ENCODE measurements around the gene C1GALT1C1L.
A peak's percentile ranks its signal among the peaks of the same experiment; 100 is the strongest.

C1GALT1C1L gene

DNA sequence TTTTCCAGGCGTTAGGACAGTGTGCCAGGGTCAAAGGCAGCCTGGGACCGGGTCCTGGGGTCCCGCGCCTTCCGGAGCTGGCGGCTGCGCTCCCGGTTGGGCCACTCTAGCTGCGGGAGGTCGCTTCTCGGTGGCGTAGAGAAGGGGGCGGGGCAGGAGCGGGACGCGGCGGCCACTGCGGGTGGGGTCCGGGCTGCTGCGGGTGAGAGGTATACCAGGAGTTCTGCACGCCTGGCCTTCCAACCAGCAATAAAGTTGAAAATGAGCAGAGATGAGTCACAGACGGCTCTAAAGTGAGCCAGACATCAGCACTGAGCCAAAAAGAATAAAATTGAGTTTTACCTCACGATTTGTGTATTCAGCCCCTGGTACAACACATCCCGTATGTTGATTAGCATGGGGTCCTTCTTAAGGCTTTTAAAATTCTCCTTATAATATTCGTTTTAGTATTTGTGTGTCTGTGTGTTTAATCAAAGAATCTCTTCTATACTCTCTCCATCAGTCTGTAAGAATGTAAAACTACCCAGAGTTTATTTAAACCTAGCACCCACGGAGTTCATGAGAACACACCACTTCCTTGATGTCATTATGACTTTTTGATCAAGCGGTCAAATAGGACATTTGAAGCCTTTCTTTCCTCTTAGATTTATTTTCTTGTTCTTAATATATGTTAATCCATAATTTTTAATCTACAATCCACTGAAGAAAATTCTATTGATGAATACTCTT is at the start of gene C1GALT1C1L:
TSS of gene C1GALT1C1L (minus strand) at position 108 of the 729 bp plus-strand sequence. CDS start at position 1, 107 bp downstream.
- Mint-ChIP-seq H3K36me3 (ENCODE audit: low read depth) (no peaks in the 10 kb centered on the region), H3K4me1 (ENCODE audit: low read depth) (peaks cover 5% of the 10 kb centered on the region), H3K27ac (no peak within 1 kb of the TSS), H3K9me3 (peaks cover 6% of the 10 kb centered on the region), H3K27me3 (ENCODE audit: low read depth) (peaks cover 39% of the 10 kb centered on the region), H3K4me3 (peak within 1 kb of the TSS; percentile 58)

DNA sequence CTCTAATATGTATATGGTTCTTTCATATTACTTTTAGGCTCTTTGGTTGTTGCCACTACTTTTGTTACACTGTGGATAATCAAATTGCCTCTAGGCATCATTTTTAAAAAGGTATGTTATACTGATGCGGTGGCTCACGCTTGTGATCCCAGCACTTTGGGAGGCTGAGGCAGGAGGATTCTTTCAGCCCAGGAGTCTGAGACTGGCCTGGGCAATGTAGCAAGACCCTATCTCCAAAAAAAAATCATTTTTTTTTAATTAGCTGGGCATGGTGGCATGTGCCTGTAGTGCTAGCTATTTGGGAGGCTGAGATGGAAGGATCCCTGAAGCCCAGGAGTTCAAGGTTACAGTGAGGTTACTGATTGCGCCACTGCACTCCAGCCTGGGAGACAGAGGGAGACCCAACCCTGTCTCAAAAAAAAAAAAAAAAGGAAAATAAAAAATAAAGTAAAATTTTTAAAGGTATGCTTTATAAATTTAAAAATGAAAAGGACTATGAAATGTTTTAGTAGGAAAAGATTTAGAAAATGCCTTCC is 49.5 kb upstream of the C1GALT1C1L start:
- H3K27ac Mint-ChIP-seq, result no peak overlapping the region
- peaks cover 7% of the 10 kb centered on the region for H3K27me3 Mint-ChIP-seq (ENCODE audit: low read depth)
- no peaks in the 10 kb centered on the region for H3K9me3 Mint-ChIP-seq
- no peaks in the 10 kb centered on the region for H3K4me1 Mint-ChIP-seq (ENCODE audit: low read depth)
- H3K36me3 Mint-ChIP-seq (ENCODE audit: low read depth), result no peaks in the 10 kb centered on the region
- H3K4me3 Mint-ChIP-seq, result no peak overlapping the region

GRCh38 chr2:43724728-43725526 is 48.7 kb upstream of the C1GALT1C1L start:
- H3K27me3 Mint-ChIP-seq (ENCODE audit: low read depth), result peaks cover 7% of the 10 kb centered on the region
- no peak overlapping the region for H3K27ac Mint-ChIP-seq
- no peaks in the 10 kb centered on the region for H3K9me3 Mint-ChIP-seq

DNA sequence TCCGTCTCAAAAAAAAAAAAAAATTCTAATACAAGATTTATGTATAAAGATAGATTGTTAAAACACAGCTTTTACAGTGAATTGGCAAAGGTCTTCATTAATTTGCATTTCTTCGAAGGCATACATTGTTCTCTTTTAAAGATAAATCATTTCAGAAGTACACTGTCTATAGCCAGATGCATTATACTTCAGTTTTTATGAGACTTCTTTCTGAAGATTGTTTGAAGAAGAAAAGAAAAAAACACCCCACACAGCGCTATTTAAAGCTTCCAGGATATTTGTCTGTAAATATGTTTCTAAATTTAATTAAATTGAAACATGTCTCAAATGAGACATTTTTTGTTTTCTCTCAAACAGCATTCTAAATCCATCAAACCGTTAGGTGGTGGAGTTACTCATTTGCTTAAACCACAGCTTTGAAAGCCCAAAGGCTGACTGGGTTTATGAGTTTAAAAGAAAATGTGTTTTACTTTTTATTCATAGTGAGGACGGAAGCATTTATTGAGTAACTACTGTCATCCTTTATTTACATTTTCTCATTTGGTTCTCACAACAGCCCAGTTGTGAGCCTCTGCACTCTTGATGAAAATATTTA is 42.4 kb upstream of the C1GALT1C1L start:
- Mint-ChIP-seq H3K4me1 (ENCODE audit: low read depth) (peaks cover 2% of the 10 kb centered on the region), H3K27me3 (ENCODE audit: low read depth) (peaks cover 3% of the 10 kb centered on the region), H3K4me3 (no peak overlapping the region), H3K27ac (no peak overlapping the region), H3K9me3 (no peaks in the 10 kb centered on the region), H3K36me3 (ENCODE audit: low read depth) (no peaks in the 10 kb centered on the region)

More at GRCh38 chr2:43724728-43725526, 48.7 kb upstream of the C1GALT1C1L start:
- Mint-ChIP-seq H3K36me3 (ENCODE audit: low read depth) (no peaks in the 10 kb centered on the region), H3K4me3 (no peak overlapping the region), H3K4me1 (ENCODE audit: low read depth) (no peaks in the 10 kb centered on the region)

DNA sequence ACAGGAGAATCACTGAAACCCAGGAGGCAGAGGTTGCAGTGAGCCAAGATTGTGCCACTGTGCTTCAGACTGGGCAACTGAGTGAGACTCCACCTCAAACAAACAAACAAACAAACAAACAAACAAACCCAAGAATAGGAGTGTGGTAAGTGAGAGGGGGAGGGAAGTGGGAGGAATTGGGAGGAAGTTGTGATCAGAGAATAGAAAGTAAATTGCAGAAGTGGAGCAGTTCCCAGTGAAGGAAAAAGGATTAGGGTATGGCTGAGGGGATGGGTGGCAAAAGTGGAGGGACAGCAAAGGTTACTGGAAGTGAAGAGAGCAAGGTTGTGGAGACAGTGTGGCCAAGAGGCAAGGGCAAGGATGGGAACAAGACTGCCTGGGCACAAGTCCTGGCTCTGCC is 41.1 kb upstream of the C1GALT1C1L start:
- Mint-ChIP-seq H3K27me3 (ENCODE audit: low read depth) (peaks cover 6% of the 10 kb centered on the region), H3K4me1 (ENCODE audit: low read depth) (peaks cover 2% of the 10 kb centered on the region), H3K9me3 (no peaks in the 10 kb centered on the region), H3K27ac (no peak overlapping the region), H3K4me3 (no peak overlapping the region), H3K36me3 (ENCODE audit: low read depth) (no peaks in the 10 kb centered on the region)

DNA sequence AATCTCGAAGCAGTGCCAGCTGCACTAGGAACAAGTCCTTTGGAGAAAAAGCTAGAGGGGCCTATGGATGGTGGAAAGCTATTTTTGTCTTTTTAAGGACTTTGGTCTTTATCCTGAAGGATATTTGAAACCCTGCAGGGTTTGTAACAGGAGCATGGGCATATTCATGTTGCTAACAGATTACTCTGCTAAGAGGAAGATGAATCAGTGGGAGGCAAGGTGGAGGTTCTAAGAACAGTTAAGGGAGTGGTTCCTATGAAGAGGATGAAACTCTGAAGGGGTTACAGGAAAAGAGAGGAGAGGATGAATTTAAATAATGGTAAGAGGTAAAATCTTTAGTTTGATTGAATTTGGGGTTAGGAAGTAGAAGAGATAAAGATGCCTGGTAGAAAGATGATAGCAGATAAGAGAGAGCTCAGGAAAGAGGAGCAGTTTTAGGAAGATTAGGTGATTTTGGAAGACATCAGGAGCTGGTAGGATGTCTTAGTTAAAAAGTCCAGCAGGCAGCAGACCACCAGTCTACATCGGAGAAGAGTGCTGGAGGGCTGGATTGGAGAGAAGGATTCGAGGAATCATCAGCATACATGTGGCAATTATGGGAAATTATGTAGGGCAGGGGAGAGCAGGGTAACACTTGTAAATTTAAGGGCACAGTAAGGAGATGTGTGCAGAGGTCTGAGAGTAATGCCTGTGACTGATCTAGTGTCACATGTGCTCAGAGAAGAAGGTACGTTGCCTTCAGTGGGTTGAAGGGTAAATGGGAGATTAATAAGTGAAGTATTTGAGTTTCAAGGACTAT is 39.3 kb upstream of the C1GALT1C1L start:
- Mint-ChIP-seq H3K36me3 (ENCODE audit: low read depth) (no peaks in the 10 kb centered on the region), H3K4me1 (ENCODE audit: low read depth) (peaks cover 2% of the 10 kb centered on the region), H3K9me3 (no peaks in the 10 kb centered on the region), H3K27ac (no peak overlapping the region), H3K4me3 (no peak overlapping the region), H3K27me3 (ENCODE audit: low read depth) (peaks cover 9% of the 10 kb centered on the region)

DNA sequence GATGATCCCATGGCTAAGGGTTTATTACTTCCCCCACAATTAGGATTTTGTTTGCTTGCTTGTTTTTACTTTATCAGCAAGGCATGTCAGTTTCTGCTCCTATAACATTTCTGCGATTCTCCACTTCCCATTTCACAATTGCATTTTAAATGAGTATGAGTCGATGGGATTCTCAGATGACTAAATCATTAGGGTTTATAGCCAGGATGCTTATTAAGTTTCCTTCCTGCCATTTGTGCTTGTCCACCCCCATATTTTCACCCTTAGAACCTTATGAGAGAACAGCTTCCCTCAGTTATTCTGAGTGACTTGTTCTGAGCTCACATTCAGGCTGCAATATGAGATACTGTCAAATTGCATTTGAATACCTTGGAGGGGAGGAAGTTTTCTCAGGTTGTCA is 37.9 kb upstream of the C1GALT1C1L start:
- Mint-ChIP-seq H3K9me3 (no peaks in the 10 kb centered on the region), H3K4me1 (ENCODE audit: low read depth) (peaks cover 2% of the 10 kb centered on the region), H3K4me3 (no peak overlapping the region), H3K36me3 (ENCODE audit: low read depth) (no peaks in the 10 kb centered on the region), H3K27ac (no peak overlapping the region), H3K27me3 (ENCODE audit: low read depth) (peaks cover 9% of the 10 kb centered on the region)

GRCh38 chr2:43710866-43711265 is 34.6 kb upstream of the C1GALT1C1L start:
- H3K27ac Mint-ChIP-seq, result no peak overlapping the region

DNA sequence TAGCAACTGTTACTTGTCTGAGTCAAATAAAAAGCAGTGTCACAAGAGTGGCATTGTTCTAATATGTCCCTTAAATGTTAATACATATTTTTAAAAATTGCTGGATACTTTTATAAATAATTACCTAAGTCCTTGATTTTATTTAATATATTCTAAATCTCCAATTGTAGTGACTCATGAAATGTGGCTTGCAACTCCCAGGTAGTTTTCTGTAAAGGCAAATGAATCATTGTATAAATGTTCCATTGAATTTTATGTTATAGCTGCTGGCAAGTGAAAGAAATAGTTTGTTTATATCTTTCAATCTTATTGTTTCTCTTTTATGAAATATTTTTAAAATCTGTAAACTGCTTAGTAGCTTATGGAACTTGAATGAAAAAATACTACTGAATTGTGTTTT is 32.7 kb upstream of the C1GALT1C1L start:
- Mint-ChIP-seq H3K27ac (no peak overlapping the region), H3K4me1 (ENCODE audit: low read depth) (no peaks in the 10 kb centered on the region), H3K27me3 (ENCODE audit: low read depth) (peaks cover 13% of the 10 kb centered on the region), H3K9me3 (no peaks in the 10 kb centered on the region), H3K4me3 (no peak overlapping the region), H3K36me3 (ENCODE audit: low read depth) (no peaks in the 10 kb centered on the region)

More at GRCh38 chr2:43710866-43711265, 34.6 kb upstream of the C1GALT1C1L start:
- H3K36me3 Mint-ChIP-seq (ENCODE audit: low read depth), result no peaks in the 10 kb centered on the region
- no peak overlapping the region for H3K4me3 Mint-ChIP-seq
- H3K4me1 Mint-ChIP-seq (ENCODE audit: low read depth), result no peaks in the 10 kb centered on the region
- peaks cover 16% of the 10 kb centered on the region for H3K27me3 Mint-ChIP-seq (ENCODE audit: low read depth)
- no peaks in the 10 kb centered on the region for H3K9me3 Mint-ChIP-seq

DNA sequence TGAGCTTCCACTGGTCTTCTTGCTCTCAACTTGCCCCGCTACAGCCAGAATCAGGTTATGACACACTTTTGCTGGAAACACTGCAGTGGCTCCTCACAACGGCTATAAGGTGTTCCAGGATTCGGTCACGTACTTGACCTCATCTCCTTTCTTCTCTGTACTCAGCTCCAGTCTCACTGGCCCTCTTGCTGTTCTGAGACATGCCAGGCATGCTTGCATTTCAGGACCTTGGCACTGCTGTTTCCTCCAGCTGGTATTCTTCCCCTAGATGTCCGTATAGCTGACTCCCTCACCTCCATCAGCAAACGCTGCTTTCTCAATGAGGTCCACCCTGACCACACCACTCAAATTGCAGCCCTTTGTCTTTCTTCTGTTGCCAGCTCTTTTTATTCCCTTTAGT is 31.9 kb upstream of the C1GALT1C1L start:
- H3K4me1 Mint-ChIP-seq (ENCODE audit: low read depth), result no peaks in the 10 kb centered on the region
- no peak overlapping the region for H3K27ac Mint-ChIP-seq
- peaks cover 13% of the 10 kb centered on the region for H3K27me3 Mint-ChIP-seq (ENCODE audit: low read depth)
- no peaks in the 10 kb centered on the region for H3K9me3 Mint-ChIP-seq
- H3K36me3 Mint-ChIP-seq (ENCODE audit: low read depth), result no peaks in the 10 kb centered on the region
- H3K4me3 Mint-ChIP-seq, result no peak overlapping the region

- Mint-ChIP-seq H3K4me3 (no peak overlapping the region), H3K27me3 (ENCODE audit: low read depth) (peaks cover 15% of the 10 kb centered on the region), H3K4me1 (ENCODE audit: low read depth) (no peaks in the 10 kb centered on the region), H3K9me3 (no peaks in the 10 kb centered on the region), H3K27ac (no peak overlapping the region), H3K36me3 (ENCODE audit: low read depth) (no peaks in the 10 kb centered on the region)
Measured at GRCh38 chr2:43707255-43708015, 31.2 kb upstream of the C1GALT1C1L start.

DNA sequence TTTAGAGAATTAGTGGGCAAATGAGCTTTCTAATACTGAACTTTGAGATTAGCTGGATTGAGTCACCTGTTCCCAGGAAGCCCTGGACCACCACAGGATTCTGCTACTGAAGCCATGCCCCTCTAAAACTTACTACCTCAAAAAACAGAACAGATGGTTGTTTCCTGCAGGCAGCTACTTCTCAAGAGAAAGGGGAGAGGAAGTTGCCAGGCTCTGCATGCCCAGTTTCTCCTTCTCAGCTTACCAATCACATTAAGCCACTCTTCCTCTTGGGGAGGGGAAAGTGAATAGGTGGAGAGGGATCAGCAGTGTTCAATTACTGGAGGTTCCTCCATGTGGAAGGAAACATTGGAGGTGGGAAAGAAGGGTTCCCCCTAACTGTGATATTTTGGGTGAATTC is 24.9 kb upstream of the C1GALT1C1L start:
- Mint-ChIP-seq H3K36me3 (ENCODE audit: low read depth) (peaks cover 1% of the 10 kb centered on the region), H3K4me3 (no peak overlapping the region), H3K27ac (no peak overlapping the region), H3K27me3 (ENCODE audit: low read depth) (peaks cover 12% of the 10 kb centered on the region), H3K9me3 (no peaks in the 10 kb centered on the region), H3K4me1 (ENCODE audit: low read depth) (no peaks in the 10 kb centered on the region)

GRCh38 chr2:43699761-43700160 is 23.5 kb upstream of the C1GALT1C1L start:
- Mint-ChIP-seq H3K27ac (no peak overlapping the region), H3K9me3 (no peaks in the 10 kb centered on the region), H3K4me3 (no peak overlapping the region), H3K36me3 (ENCODE audit: low read depth) (peaks cover 1% of the 10 kb centered on the region), H3K4me1 (ENCODE audit: low read depth) (no peaks in the 10 kb centered on the region), H3K27me3 (ENCODE audit: low read depth) (peaks cover 12% of the 10 kb centered on the region)
